ENCODE data around the gene RPL22. TPM values are rescaled to one million over a fixed set of nuclear protein-coding genes. Genes with fewer than 3 reads are reported as not detected.

Gene RPL22
- total and polyA plus RNA-seq, 2 of the 8 experiments (the other 6 are each of a cell fraction or from before 2014, with no cell fraction given) = 133 to 521 TPM

- ChIA-PET POLR2A (ENCODE audit: partially characterized antibody) (interaction anchor here (1.0 to 2.8 kb wide), 5 partner anchors 10 to 27 kb away, joined by 3 to 12 read pairs (median 4); partner anchors contain the start of gene RNF207), CTCF (ENCODE audit: partially characterized antibody) (interaction anchor here (0.8 to 1.2 kb wide), 3 partner anchors 9 to 28 kb away, joined by 3 to 4 read pairs (median 4); no protein-coding TSS in a partner anchor)
- no peak overlapping the region for H2BK20ac ChIP-seq (ENCODE audit: low read length)
- H3K56ac ChIP-seq (replicated peaks; ENCODE audit: insufficient read length, low read depth, low read length) = no peak overlapping the region
- peaks cover 6 to 40% of the 10 kb centered on the region in 2 experiments for H3K79me2 ChIP-seq (ENCODE audit: control insufficient read depth in 1 of 2, insufficient read depth in 2 of 2, low read length in 2 of 2)
- no peaks in the 10 kb centered on the region for H3K23me2 ChIP-seq (ENCODE audit: low read depth, low read length)
- H2AK5ac ChIP-seq (ENCODE audit: low read depth, low read length) = no peak overlapping the region
- no peak overlapping the region for H2AFZ ChIP-seq (ENCODE audit: low read length)
- no peak overlapping the region for H4K91ac ChIP-seq (replicated peaks; ENCODE audit: insufficient read length, low read length)
- no peak for TF ChIP-seq MAFK (IDR thresholded peaks at IDR 0.05; ENCODE audit: low read depth, low read length)
- no peak for TF ChIP-seq RFX5 (IDR thresholded peaks at IDR 0.05; ENCODE audit: borderline replicate concordance, low read depth, low read length)
- TF ChIP-seq BRCA1 (IDR thresholded peaks at IDR 0.05; ENCODE audit: low read depth, low read length) = no peak
- H3K4me1 ChIP-seq (replicated peaks in 1 of 4; ENCODE audit: control insufficient read depth in 3 of 4, insufficient read depth in 4 of 4, low read length in 3 of 4) = peaks cover 0 to 14% (median 10%) of the 10 kb centered on the region in 4 experiments; a peak in 5 of 7 replicates
- no peak overlapping the region for H3K4me3 ChIP-seq (ENCODE audit: extremely low read depth in 1 of 4, insufficient read depth in 2 of 4, low read depth in 3 of 4, low read length in 4 of 4)
- no peak overlapping the region for H2BK15ac ChIP-seq (ENCODE audit: low read length)
- no peak overlapping the region for H3K18ac ChIP-seq (ENCODE audit: extremely low read depth, low read length)
- no peak overlapping the region for H2BK5ac ChIP-seq (ENCODE audit: low read depth, low read length)
- no peak overlapping the region for H3K27ac ChIP-seq (ENCODE audit: low read depth, low read length)
- no peak overlapping the region for H3K4ac ChIP-seq (replicated peaks; ENCODE audit: insufficient read length, low read depth, low read length)
- peaks cover 10% of the 10 kb centered on the region for H3K79me1 ChIP-seq (ENCODE audit: low read depth, low read length)
- 80% methylated on average over 1 of the region's 1 CpG; no CpG with 5 or more reads in 1 of the 2 experiments for WGBS, 2 experiments (ENCODE audit: extremely low coverage in 1 of 2, insufficient coverage in 1 of 2, insufficient read length in 1 of 2, insufficient replicate concordance in 2 of 2, low coverage in 1 of 2, low lambda C conversion rate in 2 of 2, missing lambda C conversion rate in 1 of 2)
- H3K4me2 ChIP-seq (ENCODE audit: insufficient read depth in 1 of 2, low read depth in 2 of 2, low read length in 2 of 2) = no peak overlapping the region
- peaks cover 13 to 49% (median 32%) of the 10 kb centered on the region in 4 experiments; a peak in 6 of 8 replicates for H3K36me3 ChIP-seq (ENCODE audit: control insufficient read depth in 2 of 4, insufficient read depth in 4 of 4, low read length in 3 of 4)
- no peaks in the 10 kb centered on the region for H3K27me3 ChIP-seq (replicated peaks in 1 of 4; ENCODE audit: control insufficient read depth in 3 of 4, extremely low read depth in 1 of 4, insufficient read depth in 3 of 4, low read length in 3 of 4)
- no peak overlapping the region for H3K9ac ChIP-seq (replicated peaks in 1 of 4; ENCODE audit: extremely low read depth in 1 of 4, low read depth in 3 of 4, low read length in 3 of 4)
- no peak for FAIRE-seq
- H3K23ac ChIP-seq (ENCODE audit: insufficient read length) = no peak overlapping the region
- H3K9me3 ChIP-seq (ENCODE audit: insufficient read depth in 2 of 2, low read depth in 1 of 2, low read length in 1 of 2) = no peaks in the 10 kb centered on the region
- peaks cover 12 to 13% of the 10 kb centered on the region in 2 experiments for H4K20me1 ChIP-seq (replicated peaks in 1 of 2; ENCODE audit: control insufficient read depth in 1 of 2, insufficient read depth in 2 of 2, low read length in 2 of 2)
- no peak overlapping the region for H2BK12ac ChIP-seq (ENCODE audit: low read depth, low read length)
- no peak overlapping the region for H4K8ac ChIP-seq (ENCODE audit: extremely low read depth, insufficient read depth, low read length)
- no peak for DNase-seq (ENCODE audit: low read depth in 1 of 2, low spot score in 2 of 2)
- no peak overlapping the region for H2BK120ac ChIP-seq (replicated peaks; ENCODE audit: low read depth, low read length)
- no peak overlapping the region for H4K5ac ChIP-seq (ENCODE audit: insufficient read length, low read depth, low read length)
- H3K14ac ChIP-seq (ENCODE audit: insufficient read length) = no peak overlapping the region
Observed at GRCh38 chr1:6233376-6233775, 34.0 kb upstream of the RPL22 start.
